GM19455 (cell line): ENCODE data around the gene TIFAB.
"Not testable (repeated sequence)": the region's sequence is repeated elsewhere in the genome, so short reads cannot be mapped to it uniquely, and the experiment has no call there.

Source experiments
- ATAC-seq: cut with Tn5 transposase; IDR thresholded peaks from one replicate; pipeline ENCODE4 v1.9.1; 2021; ENCODE audit not compliant: unreplicated experiment

TIFAB gene, protein sequence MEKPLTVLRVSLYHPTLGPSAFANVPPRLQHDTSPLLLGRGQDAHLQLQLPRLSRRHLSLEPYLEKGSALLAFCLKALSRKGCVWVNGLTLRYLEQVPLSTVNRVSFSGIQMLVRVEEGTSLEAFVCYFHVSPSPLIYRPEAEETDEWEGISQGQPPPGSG

GRCh38 chr5:135452321-135453030 lies at the start of gene TIFAB:
Gene TIFAB (minus strand): TSS chr5:135452351. CDS start chr5:135449939, 2,412 bp downstream.
- no peak for ATAC-seq

- ATAC-seq, result no peak
Measured at GRCh38 chr5:135498637-135498995, 46.5 kb upstream of the TIFAB start.

DNA sequence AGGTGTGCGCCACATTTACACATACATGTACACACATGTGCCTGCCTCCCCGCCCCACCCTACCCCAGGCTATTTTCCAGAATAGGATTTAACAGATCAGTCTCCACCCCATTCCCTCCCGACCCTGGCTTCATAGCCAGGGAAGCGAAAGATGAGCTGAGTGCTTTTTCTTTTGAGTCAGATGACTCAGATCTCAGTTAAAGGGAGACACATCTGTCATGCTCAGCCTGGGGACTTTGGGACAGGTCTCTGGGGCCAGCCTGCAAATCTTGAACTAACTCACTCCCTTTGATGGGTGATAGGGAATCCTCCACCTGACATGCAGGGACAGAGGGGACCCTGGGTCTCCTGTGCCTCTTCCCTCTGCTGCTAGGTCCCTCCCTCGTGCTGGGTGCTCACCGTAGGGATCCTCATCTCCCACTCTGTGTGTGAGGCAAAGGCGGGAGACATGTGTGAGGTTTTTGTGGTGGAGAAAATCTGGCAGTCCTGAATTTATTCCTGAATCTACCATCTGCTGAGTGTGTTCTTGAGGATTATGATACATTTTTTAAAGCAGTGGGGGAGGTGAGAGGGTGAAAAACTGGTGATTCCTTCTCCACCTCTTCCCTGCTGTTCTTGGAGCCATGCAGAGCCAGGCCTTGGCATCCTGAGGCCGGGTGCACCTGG lies 46.0 kb upstream of the TIFAB start:
- ATAC-seq, result no peak

DNA sequence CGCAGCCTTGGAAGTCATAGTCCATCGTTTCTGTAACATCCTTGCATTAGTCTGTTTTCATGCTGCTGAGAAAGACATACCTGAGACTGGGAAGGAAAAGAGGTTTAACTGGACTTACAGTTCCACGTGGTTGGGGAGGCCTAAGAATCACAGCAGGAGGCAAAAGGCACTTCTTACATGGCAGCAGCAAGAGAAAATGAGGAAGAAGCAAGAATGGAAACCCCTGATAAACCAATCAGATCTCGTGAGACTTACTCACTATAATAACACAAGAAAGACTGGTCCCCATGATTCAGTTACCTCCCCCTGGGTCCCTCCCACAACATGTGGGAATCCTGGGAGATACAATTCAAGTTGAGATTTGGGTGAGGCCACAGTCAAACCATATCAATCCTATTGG lies 43.4 kb upstream of the TIFAB start:
- ATAC-seq, result not testable (repeated sequence)

DNA sequence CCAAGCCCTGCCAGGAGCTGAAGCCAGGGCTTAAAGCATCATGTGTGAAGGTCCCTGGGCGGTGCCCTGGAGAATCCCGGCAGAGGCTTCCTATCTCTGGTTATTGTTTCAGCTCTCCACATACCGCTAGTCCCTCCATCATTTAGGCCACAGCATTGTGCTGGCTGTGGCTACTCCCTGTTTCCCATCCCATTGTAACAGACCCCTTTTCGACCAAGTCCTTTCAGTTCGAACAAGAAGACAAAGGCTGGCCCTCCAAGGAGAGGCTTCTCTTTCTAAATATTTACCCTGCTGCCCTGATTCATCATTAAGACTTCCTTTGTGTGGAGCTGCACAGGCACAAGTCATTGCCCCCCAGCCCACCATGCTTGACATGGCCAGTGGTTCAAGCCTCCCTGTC lies 42.0 kb upstream of the TIFAB start:
- ATAC-seq, result no peak

- no peak for ATAC-seq
Measured at GRCh38 chr5:135493406-135494180, 41.4 kb upstream of the TIFAB start.

DNA sequence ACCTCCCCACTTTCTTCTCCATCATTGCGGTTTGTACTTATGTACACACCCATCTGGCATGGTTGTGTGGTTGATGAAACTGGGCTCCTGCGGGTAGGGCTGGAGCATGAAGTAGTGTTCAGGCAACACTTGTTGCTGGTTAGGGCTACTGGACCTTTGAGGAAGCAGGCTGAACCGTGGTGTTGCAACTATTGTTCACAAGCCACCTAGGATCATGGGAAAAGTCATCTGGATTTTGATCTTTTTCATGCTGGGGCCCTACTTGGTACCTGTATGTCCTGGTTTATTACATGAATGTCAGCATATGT lies 40.1 kb upstream of the TIFAB start:
- ATAC-seq, result no peak

- ATAC-seq, result no peak
Measured at GRCh38 chr5:135491552-135492318, 39.6 kb upstream of the TIFAB start.

DNA sequence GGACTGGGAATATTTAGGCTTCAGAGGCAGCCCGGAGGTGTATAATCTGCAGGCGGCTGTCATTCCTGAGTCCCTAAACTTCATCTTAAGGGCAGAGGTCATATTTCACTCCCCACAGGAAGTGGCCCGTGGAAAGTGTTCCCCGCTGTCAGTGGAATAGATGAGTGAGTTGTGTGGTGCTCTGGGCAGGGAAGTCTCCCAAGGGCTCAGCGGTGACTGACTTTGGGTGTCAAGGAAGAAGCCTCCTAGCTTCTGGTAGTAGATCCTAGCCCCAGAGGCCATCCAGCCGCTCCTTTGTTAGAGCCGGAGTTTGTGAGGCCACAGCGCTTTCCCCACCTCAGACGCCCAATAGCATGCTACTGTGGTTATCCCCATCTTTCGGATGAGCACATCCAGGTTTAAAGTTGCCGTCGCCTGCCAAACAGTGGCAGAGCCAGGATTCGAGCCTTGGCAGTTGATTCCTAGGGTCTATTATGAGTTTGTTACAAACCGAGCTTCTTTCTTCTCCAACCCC lies 38.9 kb upstream of the TIFAB start:
- ATAC-seq, result no peak

DNA sequence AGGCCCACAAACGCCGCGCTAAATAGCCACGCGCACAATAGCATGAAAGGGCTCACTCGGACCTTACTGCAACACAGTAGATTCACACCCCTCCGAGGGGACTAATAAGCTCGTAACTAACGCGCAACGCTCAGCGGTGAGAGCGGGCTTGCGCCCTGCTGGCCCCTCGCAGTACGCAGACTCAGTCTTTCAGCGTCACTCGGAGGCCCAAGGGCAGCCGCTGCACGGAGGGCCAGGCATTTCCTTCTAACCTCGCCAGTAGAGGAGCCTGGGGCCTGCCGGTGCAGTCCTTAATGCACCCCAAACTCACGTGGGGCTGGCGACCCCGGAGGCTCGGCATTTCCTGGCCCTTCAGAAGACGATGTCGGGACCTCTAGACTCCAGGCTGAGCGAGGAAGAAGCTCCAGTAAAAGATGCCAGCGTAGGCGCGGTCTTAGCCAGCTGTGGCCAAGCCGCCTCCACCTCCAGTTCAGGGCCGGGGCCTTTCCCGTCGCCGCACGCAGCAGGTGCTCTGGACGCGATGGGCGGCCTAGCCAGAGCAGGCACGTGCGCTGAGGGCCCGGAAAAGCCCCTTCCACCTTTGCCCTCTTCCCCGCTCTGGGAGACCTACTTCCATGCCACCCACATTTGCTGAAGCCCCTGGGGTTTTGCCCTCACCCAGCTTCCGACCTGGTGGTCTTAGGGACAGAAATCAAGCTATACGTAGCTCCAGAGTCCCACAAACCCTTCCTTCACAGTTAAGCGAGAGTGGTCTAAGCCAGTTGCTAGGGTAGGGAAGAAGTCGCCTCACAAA lies 38.3 kb upstream of the TIFAB start:
- ATAC-seq, result no peak

- ATAC-seq, result no peak
Measured at GRCh38 chr5:135489466-135490244, 37.5 kb upstream of the TIFAB start.

DNA sequence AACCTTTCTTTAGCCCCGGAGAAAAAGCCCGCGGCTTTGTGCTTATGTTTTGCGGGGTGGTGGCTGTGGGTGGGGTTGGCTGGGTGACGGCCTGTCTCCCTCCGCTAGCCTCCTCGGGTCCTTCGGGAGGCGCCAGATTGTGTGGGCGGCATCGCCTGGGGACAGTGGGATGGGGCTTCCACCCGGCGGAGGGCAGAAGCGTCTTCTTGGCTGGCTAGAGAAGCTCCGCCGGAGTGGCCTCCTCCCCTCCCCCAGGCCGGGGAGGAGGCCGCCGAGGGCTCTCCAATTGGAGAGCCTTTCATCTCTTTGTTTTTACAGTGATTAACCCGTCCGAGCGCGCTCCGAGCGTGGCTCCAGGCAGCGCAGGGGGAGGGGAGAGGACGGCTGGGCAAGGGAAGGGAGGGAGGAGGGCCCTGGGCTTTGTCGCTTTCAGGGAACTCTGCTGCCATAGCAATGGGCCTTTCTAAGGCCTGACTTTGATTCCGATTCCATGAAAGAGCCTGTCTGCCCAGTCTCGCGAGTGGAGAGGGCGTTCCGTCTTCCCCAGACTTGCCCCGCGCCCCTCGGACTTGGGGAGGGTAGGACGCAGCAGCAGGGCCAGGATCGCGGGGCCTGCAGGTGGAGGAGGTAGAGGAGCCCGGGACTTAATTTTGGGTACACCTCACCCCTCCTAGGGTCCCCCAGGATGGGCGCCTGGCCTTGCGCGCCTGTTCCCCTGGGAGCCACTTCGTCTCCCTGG lies 36.7 kb upstream of the TIFAB start:
- ATAC-seq, result no peak

GRCh38 chr5:135487839-135488514 lies 35.8 kb upstream of the TIFAB start:
- no peak for ATAC-seq

DNA sequence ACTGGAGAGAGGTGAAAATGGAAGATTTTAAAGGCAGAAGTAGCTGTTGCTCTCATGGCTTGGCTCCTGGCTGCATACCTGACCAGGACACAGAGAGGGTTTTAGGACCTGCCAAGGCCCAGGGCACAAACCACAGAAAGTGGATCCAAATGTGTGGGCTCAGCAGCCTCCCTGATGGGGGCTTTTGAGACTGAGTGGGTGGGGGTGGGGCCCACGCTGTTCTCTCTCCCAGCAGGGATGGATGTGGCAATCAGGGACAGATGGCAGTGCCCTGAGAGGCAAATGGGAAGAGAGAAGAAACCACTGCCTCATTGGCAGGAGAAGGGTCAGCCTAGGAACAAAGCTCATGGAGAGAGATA lies 34.9 kb upstream of the TIFAB start:
- ATAC-seq, result no peak

GRCh38 chr5:135486131-135487036 lies 34.2 kb upstream of the TIFAB start:
- no peak for ATAC-seq

GRCh38 chr5:135484674-135485086 lies 32.5 kb upstream of the TIFAB start:
- no peak for ATAC-seq

- ATAC-seq, result no peak
Measured at GRCh38 chr5:135483254-135483653, 31.1 kb upstream of the TIFAB start.
